PFSK-1 (cell line): ENCODE measurements around the gene ANKRD40CL.

Experiments
- FOXP2 ChIP-seq: optimal IDR thresholded peaks from 2 replicates; pipeline ENCODE3; 2011; ENCODE audit warnings: borderline replicate concordance, control low read depth, inconsistent platforms; ENCODE audit not compliant: insufficient read depth; ENCODE audit errors: extremely low read length, extremely low read depth
- POLR2AphosphoS5 ChIP-seq: IDR thresholded peaks from 2 replicates; pipeline ENCODE4 v1.6.1; 2012; ENCODE audit warnings: low read depth, mild to moderate bottlenecking, control low read depth, low read length, moderate library complexity
- SIN3A ChIP-seq: IDR thresholded peaks from 2 replicates; pipeline ENCODE4 v1.6.1; 2012; ENCODE audit warnings: mild to moderate bottlenecking, low read length, moderate library complexity, borderline replicate concordance; ENCODE audit not compliant: insufficient read depth
- TAF1 ChIP-seq: IDR thresholded peaks from 2 replicates; pipeline ENCODE4 v1.6.1; 2012; ENCODE audit warnings: low read length, control low read depth, borderline replicate concordance; ENCODE audit not compliant: insufficient read depth
- TF ChIP-seq, protein P1 (sequence below), 2 experiments: IDR thresholded peaks; 2 replicates each; pipeline versions ENCODE4 v1.6.1 to v1.8.0; 2011 to 2012; ENCODE audit warnings: low read depth in 2 of 2, low read length in 2 of 2, control low read depth in 1 of 2, inconsistent platforms in 1 of 2, mild to moderate bottlenecking in 1 of 2, moderate library complexity in 1 of 2; ENCODE audit not compliant: insufficient read depth in 1 of 2

Gene ANKRD40CL

DNA sequence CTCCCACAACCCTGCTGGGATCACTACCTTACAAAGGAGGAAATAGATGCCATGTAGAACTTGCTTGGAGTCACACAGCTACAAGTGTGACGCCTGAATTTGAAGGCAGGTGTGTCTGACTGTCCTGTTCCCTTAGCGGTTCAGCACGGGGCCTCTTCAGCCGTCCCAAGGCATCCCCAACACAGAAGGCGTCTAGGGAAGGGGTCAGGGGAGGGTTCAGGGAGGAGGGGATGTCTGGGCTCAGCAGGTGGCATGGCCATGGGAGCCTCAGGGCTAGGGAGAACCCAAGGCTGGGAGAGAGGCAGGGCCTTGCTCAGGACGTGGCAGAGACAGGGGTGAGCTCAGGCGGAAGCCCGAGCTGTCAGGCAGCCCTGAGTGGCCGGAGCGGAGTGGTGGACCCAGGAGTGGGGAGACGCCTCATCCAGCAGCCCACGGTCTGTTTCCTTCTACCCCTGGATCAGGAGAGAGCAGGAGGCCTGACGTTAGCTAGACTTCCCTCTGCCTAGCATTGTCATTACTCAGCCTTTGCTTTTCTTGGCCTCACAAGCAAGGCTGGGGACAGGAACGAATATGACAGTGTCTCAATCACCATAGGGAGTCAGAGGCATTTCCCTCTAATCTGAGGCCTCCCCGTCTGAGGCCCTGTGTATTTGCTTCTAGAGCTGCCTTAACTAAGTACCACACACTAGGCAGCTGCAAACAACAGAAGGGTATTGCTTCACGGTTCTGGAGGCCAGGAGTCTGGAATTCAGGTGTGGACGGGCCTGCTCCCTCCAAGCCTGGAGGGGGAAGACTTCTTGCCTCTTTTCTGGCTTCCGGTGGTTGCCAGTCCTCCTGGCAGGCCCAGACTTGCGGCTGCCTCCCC, 31.3 kb upstream of the ANKRD40CL start:
- TF ChIP-seq TAF1 = no peak

DNA sequence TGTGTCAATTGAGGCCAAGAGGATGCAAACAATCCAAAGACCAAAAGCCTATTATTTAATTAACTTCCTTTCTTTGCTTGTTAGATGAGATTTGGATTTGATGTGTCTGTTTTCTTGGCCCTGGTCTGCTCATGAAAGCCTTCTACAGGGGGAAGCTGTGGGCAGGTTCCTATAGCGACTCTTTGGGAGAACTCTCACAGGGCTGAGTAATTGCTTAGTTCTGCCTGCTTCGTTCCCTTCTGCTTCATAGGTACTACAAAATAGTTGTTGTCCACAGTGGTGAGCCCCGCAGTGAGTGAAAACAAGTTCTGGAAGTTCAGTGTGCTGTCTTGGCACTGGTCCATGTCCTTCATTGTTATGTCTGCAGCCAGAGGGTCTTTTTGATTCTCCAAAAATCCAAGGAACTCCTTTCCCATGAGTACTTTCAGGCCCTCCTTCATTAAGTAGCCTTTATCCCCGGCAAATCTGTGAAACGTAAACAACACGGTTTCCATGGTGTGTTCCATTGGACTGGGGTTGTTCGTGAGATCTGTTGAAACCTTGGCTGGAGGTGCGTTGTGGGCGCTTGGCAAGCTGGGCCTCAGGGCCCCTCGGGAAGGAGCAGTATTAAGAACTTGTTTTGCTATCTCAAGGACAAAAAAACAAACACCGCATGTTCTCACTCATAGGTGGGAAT, 30.0 kb upstream of the ANKRD40CL start:
- TF ChIP-seq SIN3A = no peak

DNA sequence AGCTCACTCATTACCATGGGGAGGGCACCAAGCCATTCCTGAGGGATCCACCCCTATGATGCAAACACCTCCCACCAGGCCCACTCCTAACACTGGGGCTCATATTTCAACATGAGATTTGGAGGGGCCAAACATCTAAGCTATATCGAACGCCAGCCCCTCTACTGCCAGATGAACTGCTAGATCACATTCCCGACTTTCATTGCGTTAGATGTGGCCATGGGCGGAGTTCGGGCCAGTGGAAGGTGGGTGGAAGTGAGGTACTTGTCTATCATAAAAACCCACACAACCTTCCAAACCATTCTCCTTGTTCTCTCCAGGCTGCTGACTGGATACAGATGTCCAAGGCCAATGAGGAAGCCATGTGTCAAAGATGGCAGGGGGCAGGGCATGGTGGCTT, 27.0 kb upstream of the ANKRD40CL start:
- no peak for TF ChIP-seq FOXP2
- no peak for TF ChIP-seq SIN3A
- TF ChIP-seq, protein P1, sequence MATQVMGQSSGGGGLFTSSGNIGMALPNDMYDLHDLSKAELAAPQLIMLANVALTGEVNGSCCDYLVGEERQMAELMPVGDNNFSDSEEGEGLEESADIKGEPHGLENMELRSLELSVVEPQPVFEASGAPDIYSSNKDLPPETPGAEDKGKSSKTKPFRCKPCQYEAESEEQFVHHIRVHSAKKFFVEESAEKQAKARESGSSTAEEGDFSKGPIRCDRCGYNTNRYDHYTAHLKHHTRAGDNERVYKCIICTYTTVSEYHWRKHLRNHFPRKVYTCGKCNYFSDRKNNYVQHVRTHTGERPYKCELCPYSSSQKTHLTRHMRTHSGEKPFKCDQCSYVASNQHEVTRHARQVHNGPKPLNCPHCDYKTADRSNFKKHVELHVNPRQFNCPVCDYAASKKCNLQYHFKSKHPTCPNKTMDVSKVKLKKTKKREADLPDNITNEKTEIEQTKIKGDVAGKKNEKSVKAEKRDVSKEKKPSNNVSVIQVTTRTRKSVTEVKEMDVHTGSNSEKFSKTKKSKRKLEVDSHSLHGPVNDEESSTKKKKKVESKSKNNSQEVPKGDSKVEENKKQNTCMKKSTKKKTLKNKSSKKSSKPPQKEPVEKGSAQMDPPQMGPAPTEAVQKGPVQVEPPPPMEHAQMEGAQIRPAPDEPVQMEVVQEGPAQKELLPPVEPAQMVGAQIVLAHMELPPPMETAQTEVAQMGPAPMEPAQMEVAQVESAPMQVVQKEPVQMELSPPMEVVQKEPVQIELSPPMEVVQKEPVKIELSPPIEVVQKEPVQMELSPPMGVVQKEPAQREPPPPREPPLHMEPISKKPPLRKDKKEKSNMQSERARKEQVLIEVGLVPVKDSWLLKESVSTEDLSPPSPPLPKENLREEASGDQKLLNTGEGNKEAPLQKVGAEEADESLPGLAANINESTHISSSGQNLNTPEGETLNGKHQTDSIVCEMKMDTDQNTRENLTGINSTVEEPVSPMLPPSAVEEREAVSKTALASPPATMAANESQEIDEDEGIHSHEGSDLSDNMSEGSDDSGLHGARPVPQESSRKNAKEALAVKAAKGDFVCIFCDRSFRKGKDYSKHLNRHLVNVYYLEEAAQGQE (IDR thresholded peaks at IDR 0.05; ENCODE audit: insufficient read depth in 1 of 2, low read depth in 2 of 2, low read length in 2 of 2) = no peak
- TF ChIP-seq TAF1 = no peak
- TF ChIP-seq POLR2AphosphoS5 = no peak

DNA sequence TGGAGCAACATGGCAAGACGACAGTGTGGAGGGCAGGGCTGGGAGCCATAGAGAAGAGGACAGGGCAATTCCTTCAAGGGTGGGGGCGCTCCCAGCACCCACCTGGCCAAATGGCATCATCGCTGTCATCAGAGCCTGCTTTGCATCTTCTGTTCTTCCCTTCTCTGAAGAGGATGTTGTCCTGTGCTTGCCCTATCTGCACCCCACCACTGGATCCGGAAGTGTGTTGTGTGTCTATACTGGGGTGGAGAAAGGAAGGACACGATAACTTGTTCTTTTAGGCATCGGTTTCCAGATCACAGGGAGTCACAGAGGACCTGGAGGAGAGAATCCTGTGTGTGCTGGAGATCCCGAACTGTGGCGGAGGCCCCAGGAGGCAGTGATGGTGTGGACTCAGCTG, 25.7 kb upstream of the ANKRD40CL start:
- TF ChIP-seq SIN3A (no peak), FOXP2 (no peak), POLR2AphosphoS5 (no peak), TAF1 (no peak)
- TF ChIP-seq, protein P1 (IDR thresholded peaks at IDR 0.05; ENCODE audit: insufficient read depth in 1 of 2, low read depth in 2 of 2, low read length in 2 of 2) = no peak

DNA sequence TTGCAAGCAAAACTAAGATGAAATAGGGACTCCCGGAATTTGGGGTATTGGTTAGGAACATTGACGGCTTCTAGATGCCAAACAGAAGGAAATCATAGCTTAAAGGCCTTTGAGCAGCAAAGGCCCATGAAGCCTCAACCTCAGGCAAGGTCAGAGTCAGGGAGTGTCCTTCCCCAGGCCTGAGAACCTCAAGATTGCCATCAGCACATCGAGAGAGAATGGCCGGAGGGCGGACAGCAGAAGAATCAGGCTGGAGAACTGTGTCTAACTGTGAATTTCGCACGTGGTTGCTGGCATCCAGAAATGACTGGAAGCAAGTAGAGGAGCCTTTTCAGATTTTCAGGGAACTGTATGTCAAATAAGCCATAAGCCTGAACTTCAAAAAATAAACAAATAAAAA, 24.8 kb upstream of the ANKRD40CL start:
- TF ChIP-seq POLR2AphosphoS5 = no peak
- no peak for TF ChIP-seq TAF1
- TF ChIP-seq, protein P1 (IDR thresholded peaks at IDR 0.05; ENCODE audit: insufficient read depth in 1 of 2, low read depth in 2 of 2, low read length in 2 of 2) = no peak
- no peak for TF ChIP-seq SIN3A
- TF ChIP-seq FOXP2 = no peak

DNA sequence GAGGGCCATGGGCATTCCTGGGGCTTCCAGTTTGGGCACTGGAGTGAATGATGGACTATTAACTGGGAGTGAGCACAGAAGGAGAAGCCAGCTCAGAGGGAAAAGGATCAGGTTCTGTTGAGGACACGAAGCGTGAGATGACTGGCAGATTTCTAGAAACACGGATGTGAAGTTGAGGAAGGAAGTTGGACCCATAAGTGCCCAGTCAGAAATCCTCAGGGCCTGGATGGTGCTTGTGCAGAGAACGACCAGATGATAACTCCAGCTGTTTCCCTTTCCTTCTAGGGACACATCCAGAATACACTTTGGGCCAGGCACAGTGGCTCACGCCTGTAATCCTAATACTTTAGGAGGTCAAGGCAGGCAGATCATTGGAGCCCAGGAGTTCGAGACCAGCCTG, 23.3 kb upstream of the ANKRD40CL start:
- TF ChIP-seq FOXP2 (no peak), POLR2AphosphoS5 (no peak), SIN3A (no peak), TAF1 (no peak)
- TF ChIP-seq, protein P1 (IDR thresholded peaks at IDR 0.05; ENCODE audit: insufficient read depth in 1 of 2, low read depth in 2 of 2, low read length in 2 of 2) = no peak
